ENCODE results near the gene PDGFRB.
"Not testable (repeated sequence)": the region's sequence is repeated elsewhere in the genome, so short reads cannot be mapped to it uniquely, and the experiment has no call there.

PDGFRB gene

DNA sequence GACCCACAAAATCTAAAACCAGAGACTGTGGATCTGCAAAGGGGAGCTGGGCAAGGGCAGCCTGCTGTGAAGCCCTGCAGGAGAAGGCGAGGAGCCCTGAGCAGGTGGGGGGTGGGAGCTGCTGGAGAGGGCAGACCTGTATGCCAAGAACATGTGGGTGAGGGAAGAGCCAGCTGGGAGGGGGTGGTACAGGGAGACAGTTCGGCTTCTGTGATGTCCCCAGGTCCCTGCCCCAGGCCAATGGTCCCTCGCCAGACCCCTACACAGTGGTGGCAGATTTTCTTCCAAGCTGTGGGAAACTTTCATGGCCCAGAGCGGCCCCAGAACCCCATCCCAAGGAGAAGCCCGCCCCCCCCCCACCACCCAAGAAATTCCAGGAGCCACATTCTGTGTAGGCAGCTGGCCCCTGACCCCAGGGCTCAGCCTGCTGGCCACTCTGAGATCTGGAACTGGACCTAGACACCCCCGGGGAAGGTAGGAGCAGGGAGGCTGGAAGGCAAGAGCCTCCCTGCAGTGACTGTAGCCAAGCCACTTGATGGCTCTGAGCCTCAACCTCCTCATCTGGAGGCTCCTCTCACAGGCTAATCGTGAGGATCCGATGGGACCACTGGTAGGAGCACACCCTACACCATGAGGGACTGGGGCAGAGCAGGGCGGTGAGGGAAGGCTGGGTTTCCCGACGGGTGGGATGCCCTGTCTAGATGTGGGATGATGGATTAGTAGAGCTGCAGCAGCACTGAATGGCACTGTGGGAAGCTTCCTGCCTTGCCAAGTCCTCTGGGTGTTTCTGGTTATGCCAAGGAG, 46.7 kb downstream of the PDGFRB start:
- Mint-ChIP-seq H3K9me3 (no peaks in the 10 kb centered on the region), H3K4me3 (no peak overlapping the region), H3K27me3 (no peaks in the 10 kb centered on the region), H3K27ac (no peak overlapping the region), H3K36me3 (no peaks in the 10 kb centered on the region), H3K4me1 (peaks cover 0 to 3% of the 10 kb centered on the region in 2 donors)
- DNase-seq (no peak), ATAC-seq (replicated peaks) (no peak)

DNA sequence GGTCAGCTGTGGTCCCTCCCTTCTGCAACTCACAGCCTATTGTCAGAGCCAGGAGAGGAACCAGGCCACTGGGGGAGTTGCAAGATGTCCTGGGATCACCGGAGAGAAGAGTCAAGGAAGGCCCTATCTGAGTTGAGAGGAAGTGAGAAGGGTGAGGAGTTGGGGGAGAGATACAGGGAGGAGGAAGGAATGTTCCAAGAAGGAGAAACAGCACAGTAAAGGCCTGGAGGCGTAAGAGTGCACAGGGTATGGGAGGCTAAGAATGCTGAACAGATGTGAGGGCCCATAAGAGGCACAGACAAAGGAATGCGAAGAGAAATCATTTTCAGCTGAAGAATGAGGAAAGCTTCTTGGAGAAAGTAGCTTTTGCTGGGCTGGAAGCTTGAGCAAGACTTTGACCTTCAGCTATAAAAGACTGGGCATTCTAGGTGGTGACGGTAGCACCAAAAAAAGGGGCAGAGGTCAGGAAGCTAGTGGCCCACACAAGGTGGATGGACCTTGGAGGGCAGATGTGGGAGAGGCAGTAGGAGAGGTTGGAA, 47.7 kb downstream of the PDGFRB start:
- H3K27me3 Mint-ChIP-seq: no peaks in the 10 kb centered on the region
- H3K9me3 Mint-ChIP-seq: no peaks in the 10 kb centered on the region
- H3K4me3 Mint-ChIP-seq: no peak overlapping the region
- peaks cover 8 to 9% of the 10 kb centered on the region in 2 donors for H3K4me1 Mint-ChIP-seq
- H3K36me3 Mint-ChIP-seq: no peaks in the 10 kb centered on the region
- no peak overlapping the region for H3K27ac Mint-ChIP-seq
- ATAC-seq (replicated peaks): no peak
- DNase-seq: no peak

- Mint-ChIP-seq H3K27ac (no peak overlapping the region), H3K27me3 (no peaks in the 10 kb centered on the region), H3K9me3 (no peaks in the 10 kb centered on the region), H3K4me1 (peaks cover 11 to 15% of the 10 kb centered on the region in 2 donors), H3K4me3 (no peak overlapping the region), H3K36me3 (no peaks in the 10 kb centered on the region)
- ATAC-seq (replicated peaks) (peak in 1 of 2 donors; percentile 22), DNase-seq (no peak)
These were observed 48.8 kb downstream of the PDGFRB start for GRCh38 chr5:150106674-150107426.

DNA sequence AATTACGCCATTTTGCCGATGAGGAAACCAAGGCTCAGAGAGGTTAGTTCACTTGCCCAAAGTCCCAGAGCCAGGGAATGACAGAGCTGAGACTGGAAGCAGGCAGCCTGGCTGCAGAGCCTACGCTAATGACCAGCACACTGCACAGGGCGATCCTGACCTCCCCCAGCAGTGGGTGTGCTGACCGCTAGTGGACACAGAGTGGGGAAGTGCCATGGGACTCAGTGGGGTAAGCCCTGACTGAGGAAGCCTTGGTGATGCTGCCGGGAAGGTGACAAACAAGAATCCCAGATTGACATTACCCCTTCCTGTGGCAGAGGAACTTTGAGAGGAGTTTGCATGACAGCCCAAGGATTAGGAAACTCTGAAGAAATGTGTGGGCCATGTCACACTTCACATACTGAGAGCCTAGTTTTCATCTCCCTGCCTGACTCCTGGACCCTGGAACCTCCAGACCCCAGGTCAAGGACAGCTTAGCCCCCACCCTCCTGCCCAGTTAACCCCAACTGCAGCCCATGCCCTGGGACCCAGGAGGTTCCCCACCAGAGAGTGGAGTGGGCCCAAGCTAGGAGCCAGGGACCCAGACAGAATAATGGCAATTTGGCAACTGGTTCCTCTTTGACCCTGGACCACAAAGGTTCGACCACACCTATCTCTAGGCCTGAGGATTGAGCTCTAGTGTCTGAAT, 49.6 kb downstream of the PDGFRB start:
- no peak overlapping the region for H3K27ac Mint-ChIP-seq
- peaks cover 11 to 15% of the 10 kb centered on the region in 2 donors for H3K4me1 Mint-ChIP-seq
- no peaks in the 10 kb centered on the region for H3K36me3 Mint-ChIP-seq
- DNase-seq (no peak), ATAC-seq (replicated peaks) (no peak)
- no peak overlapping the region for H3K4me3 Mint-ChIP-seq
- no peaks in the 10 kb centered on the region for H3K9me3 Mint-ChIP-seq
- H3K27me3 Mint-ChIP-seq: no peaks in the 10 kb centered on the region

GRCh38 chr5:150104550-150104870, 51.1 kb downstream of the PDGFRB start:
- Mint-ChIP-seq H3K9me3 (no peaks in the 10 kb centered on the region), H3K27ac (no peak overlapping the region), H3K4me3 (no peak overlapping the region), H3K27me3 (peaks cover 0 to under 1% of the 10 kb centered on the region in 2 donors), H3K36me3 (peaks cover 0 to 2% of the 10 kb centered on the region in 2 donors), H3K4me1 (peaks cover 8 to 15% of the 10 kb centered on the region in 2 donors)
- DNase-seq (no peak), ATAC-seq (replicated peaks) (no peak)

- H3K4me3 Mint-ChIP-seq: no peak overlapping the region
- H3K27me3 Mint-ChIP-seq: peaks cover 0 to 3% of the 10 kb centered on the region in 2 donors
- peaks cover 0 to 2% of the 10 kb centered on the region in 2 donors for H3K36me3 Mint-ChIP-seq
- no peak for DNase-seq
- peaks cover 8 to 15% of the 10 kb centered on the region in 2 donors for H3K4me1 Mint-ChIP-seq
- no peak for ATAC-seq (replicated peaks)
- no peaks in the 10 kb centered on the region for H3K9me3 Mint-ChIP-seq
- H3K27ac Mint-ChIP-seq: no peak overlapping the region
These were observed 51.7 kb downstream of the PDGFRB start for GRCh38 chr5:150103678-150104549.

DNA sequence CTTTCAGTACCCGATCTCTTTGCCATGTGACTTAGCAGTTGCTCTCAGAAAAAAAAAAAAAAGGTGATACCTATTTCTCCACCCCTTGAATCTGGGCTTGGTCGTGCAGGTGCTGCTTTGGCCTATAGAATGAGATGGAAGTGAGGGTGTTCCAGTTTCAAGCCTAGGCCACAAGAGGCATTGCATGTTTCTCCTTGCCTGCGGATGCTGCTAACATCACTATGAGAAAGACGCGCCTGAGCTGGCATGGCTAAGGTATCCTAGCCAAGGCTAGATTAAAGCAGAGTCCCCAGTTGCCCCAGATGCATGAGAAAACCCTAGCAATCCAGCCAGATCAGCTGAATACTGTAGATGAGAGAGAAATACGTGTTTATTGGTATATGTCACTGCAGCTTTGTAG, 54.6 kb downstream of the PDGFRB start:
- H3K27me3 Mint-ChIP-seq: peaks cover 0 to 3% of the 10 kb centered on the region in 2 donors
- H3K4me1 Mint-ChIP-seq: peaks cover 11 to 15% of the 10 kb centered on the region in 2 donors
- no peak overlapping the region for H3K27ac Mint-ChIP-seq
- no peak for DNase-seq
- no peak overlapping the region for H3K4me3 Mint-ChIP-seq
- H3K9me3 Mint-ChIP-seq: no peaks in the 10 kb centered on the region
- H3K36me3 Mint-ChIP-seq: peaks cover 0 to 2% of the 10 kb centered on the region in 2 donors
- ATAC-seq (replicated peaks): no peak

GRCh38 chr5:150097152-150097551, 58.5 kb downstream of the PDGFRB start:
- Mint-ChIP-seq H3K27ac (no peak overlapping the region), H3K9me3 (peaks cover 0 to 1% of the 10 kb centered on the region in 2 donors), H3K27me3 (peaks cover 5 to 7% of the 10 kb centered on the region in 2 donors), H3K4me1 (peaks cover 5 to 7% of the 10 kb centered on the region in 2 donors), H3K36me3 (peaks cover 0 to 2% of the 10 kb centered on the region in 2 donors), H3K4me3 (no peak overlapping the region)
- ATAC-seq (replicated peaks) (no peak), DNase-seq (no peak)

DNA sequence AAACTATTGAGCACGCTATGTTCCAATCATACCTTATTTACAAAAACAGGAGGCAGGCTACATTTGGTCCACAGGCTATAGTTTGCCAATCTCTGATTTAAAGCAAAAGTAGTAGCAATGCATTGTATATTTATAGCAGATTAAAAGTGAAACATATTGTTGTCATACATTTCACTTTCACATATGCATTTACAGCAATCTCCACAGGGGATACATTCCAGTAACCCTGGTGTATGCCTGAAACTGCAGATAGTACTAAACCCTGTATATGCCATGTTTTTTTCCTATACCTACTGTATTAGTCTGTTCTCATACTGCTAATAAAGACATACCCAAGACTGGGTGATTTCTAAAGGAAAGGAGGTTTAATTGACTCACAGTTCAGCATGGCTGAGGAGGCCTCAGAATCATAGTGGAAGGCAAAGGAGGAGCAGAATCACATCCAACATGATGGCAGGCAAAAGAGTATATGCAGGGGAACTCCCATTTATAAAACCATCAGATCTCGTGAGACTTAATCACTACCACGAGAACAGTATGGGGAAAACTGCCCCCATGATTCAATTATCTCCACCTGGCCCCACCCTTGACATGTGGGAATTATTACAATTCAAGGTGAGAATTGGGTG, 63.4 kb downstream of the PDGFRB start:
- H3K27me3 Mint-ChIP-seq: peaks cover 4 to 5% of the 10 kb centered on the region in 2 donors
- H3K4me3 Mint-ChIP-seq: no peak overlapping the region

GRCh38 chr5:150085950-150086715, 69.5 kb downstream of the PDGFRB start, which contains the start of gene CSF1R:
Gene CSF1R (minus strand): TSS chr5:150086554. CDS start chr5:150086427, 127 bp downstream.
- no peaks in the 10 kb centered on the region for H3K36me3 Mint-ChIP-seq
- no peaks in the 10 kb centered on the region for H3K27me3 Mint-ChIP-seq
- peak within 1 kb of the TSS; percentile 20 for H3K27ac Mint-ChIP-seq
- ATAC-seq (replicated peaks) (no peak), DNase-seq (no peak)
- H3K9me3 Mint-ChIP-seq: no peaks in the 10 kb centered on the region
- no peak within 1 kb of the TSS for H3K4me3 Mint-ChIP-seq
- peaks cover 33 to 58% of the 10 kb centered on the region in 2 donors for H3K4me1 Mint-ChIP-seq

More for the DNA sequence above, 63.4 kb downstream of the PDGFRB start:
- Mint-ChIP-seq H3K4me1 (peaks cover 12 to 25% of the 10 kb centered on the region in 2 donors), H3K36me3 (no peaks in the 10 kb centered on the region), H3K9me3 (peaks cover 0 to 1% of the 10 kb centered on the region in 2 donors), H3K27ac (no peak overlapping the region)
- ATAC-seq (replicated peaks) (peak; percentile 29 to 54), DNase-seq (no peak)

DNA sequence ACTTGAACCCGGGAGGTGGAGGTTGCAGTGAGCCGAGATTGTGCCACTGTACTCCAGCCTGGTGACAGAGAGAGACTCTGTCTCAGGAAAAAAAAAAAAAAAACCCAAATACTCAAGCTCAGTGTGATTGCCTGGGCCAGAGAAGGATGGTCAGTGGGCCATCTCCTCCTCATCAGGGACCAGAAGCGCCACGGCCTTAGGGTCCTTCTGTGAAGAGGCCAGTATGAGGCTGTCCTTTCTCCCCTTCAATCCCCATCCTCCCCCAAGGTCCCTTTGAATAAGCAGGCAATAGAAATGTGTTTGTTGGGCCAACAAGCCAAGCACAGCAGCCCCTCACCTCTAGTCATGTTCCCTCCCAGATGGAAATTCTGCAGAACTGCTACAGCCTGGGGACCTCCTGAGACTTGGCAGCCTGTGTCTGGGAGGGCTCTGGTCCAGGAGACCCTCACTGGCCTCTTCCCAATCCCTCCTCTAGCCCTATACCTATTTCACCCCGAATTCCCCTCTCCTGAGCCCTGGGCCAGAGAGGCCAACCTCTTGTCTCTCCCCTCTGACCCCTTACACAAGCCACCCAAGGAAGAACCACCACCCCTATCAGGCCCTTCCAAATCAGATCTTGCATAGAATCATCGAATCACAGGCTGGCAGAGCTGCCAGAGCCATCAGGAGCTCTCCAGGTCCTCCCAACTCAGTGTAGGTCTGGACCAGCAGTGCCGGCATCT, 70.3 kb downstream of the PDGFRB start:
- no peak overlapping the region for H3K4me3 Mint-ChIP-seq
- peaks cover 40 to 66% of the 10 kb centered on the region in 2 donors for H3K4me1 Mint-ChIP-seq
- H3K9me3 Mint-ChIP-seq: no peaks in the 10 kb centered on the region
- H3K27me3 Mint-ChIP-seq: no peaks in the 10 kb centered on the region
- DNase-seq (no peak), ATAC-seq (replicated peaks) (no peak)
- H3K36me3 Mint-ChIP-seq: no peaks in the 10 kb centered on the region
- H3K27ac Mint-ChIP-seq: peak overlapping the region; percentile 0

GRCh38 chr5:150084754-150085153, 70.9 kb downstream of the PDGFRB start:
- not testable (repeated sequence) for DNase-seq; H3K9me3 Mint-ChIP-seq; H3K36me3 Mint-ChIP-seq; H3K4me3 Mint-ChIP-seq; ATAC-seq (replicated peaks); H3K27me3 Mint-ChIP-seq; H3K27ac Mint-ChIP-seq
- H3K4me1 Mint-ChIP-seq: peaks cover 43 to 72% of the 10 kb centered on the region in 2 donors

Measured in stimulated activated naive B cell treated with anti-CD40 and anti-IgM and Interleukin-4, amounts not matched to agents 10 μg/mL and 1 μg/mL and 100 μg/mL, for 72 hours (primary cell).